RCC 7860 (cell line): ENCODE results near the gene FOXB1.

Experiments used
- DNase-seq: peaks from one replicate; pipeline ENCODE4 v3.0.0-alpha.2; 2015; ENCODE audit warnings: low spot score
- FAIRE-seq: peaks from 2 replicates; lab custom pipeline; 2012; peaks lifted over from hg19 to GRCh38; lab: Jason Lieb, UNC

Gene FOXB1

DNA sequence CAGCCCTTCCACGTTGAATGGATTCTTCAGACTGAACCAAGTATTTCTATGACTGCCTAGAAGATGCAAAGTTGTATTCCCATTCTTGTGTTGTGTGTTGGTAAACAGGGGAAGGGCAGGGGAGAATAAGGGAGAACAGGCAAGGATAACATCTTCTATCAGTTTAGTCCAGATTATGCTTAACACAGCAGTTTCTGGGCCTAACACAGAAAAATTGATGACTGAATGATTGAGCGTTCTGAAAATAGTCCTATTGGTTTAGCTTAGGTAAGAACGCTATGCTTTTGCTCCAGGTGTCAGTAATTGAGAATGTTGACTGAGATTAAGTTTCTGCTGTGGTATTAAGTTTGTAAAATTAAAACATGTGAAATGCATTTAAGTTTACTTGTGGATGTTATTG lies 8.6 kb downstream of the FOXB1 start:
- FAIRE-seq (no peak), DNase-seq (no peak)

DNA sequence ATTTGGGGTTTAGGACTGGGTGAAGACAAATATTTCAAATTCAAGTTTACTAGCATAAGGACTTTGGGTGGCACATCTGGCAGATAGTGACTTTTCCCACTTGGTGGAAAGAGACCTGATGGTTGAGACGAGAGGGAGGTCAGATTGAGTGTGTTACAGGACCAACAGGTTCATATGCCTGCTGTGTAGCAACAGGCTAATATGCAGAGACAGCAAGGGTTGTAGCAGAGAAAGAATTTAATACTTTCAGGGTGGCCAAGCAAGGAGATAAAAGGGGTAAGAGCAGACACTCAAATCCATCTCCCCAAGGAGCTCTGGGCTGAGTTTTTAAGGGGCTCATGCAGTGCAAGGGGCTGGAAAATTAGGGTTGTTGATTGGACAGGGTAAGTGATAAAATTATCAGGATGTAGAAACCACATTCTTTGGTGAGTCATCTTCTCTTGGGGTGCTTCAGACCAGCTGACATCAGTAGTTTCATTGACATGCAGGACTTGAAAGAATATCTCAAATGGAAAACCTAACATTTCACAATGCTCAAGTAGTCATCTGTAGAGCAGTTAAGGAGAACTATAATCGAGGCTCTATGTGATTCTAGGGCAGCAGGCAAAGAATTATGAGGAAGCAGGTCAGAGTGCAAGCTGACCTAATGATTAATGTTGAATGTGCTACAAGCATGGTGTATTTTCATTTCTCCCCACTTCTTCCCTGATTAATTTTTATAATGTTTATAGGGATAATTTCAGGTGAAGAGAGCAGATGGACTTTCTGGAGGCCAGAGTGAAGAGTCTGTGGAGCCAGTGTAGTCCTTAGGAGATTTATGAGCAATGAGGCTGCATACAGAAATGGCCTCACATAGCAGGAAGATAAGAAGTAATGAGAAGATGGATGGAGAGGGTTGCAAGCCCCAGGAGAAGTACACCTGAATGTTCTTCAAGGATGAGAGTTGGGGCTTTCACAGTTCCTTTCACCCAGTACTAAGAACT lies 13.7 kb downstream of the FOXB1 start:
- no peak for FAIRE-seq

DNA sequence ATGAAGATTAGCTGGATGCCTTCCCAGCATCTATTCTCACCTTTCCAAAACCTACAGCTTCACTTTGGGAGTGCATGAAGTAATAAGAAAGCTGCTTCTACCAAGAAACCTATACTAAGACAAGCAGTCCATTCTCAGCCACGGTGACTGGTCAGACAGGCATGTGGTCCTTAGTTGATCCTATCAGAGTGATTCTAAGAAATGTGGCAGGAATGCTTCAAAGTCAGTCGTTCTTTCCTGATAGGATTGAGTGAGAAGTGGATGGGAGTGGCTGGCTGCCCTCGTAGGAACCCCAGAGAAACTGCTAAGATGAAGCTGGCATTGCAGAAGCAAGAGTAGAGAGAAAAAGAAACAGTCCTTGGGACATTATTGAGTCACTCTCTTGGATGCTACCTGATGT lies 16.6 kb downstream of the FOXB1 start:
- FAIRE-seq = no peak
- no peak for DNase-seq

More for the DNA sequence above, 13.7 kb downstream of the FOXB1 start:
- DNase-seq = no peak

DNA sequence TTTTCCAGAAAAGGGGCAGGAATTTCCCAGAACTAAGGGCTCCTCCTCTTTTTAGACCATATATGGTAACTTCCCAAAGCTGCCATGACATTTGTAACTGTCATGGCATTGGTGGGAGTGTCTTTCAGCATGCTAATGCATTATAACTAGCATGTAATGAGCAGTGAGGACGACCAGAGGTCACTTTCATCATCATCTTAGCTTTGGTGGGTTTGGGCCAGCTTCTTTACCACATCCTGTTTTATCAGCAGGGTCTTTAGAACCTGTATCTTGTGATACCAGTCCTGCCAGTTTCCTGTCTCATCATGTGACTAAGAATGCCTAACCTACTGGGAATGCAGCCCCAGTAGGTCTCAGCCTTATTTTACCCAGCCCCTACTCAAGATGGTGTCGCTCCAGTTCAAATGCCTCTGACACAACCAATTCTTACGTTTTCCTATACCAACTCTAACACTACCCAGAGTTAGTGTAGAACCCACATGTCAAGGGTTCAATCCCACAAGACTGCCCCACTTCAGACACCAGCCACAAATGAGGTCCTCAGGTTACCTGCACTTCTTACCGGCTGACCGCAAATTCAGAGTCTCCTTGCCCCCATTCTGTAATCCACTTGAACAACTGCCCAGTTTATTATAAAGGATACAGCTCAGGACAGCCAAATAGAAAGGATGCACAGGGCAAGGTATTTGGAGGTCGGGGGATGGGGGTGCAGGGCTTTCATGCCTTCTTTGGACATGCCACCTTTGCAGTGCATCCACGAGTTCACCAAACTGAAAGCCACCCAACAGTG lies 17.7 kb downstream of the FOXB1 start:
- DNase-seq (no peak), FAIRE-seq (no peak)

DNA sequence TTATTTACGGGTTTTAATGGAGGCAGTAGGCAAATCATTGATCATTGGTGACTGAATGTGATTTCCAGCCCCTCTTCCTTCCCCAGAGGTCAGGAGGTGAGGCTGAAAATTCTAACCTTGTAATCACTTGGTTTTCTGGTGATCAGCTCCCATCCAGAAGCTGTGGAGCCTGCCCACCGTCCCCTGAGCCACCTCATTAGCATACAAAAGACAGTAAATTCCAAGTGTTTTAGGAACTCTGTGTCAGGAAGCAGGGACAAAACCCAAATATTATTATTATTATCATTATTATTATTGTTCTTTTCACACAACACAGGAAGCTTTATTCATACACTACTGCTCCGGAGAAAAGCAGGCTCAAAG lies 18.2 kb downstream of the FOXB1 start:
- FAIRE-seq = no peak
- no peak for DNase-seq

DNA sequence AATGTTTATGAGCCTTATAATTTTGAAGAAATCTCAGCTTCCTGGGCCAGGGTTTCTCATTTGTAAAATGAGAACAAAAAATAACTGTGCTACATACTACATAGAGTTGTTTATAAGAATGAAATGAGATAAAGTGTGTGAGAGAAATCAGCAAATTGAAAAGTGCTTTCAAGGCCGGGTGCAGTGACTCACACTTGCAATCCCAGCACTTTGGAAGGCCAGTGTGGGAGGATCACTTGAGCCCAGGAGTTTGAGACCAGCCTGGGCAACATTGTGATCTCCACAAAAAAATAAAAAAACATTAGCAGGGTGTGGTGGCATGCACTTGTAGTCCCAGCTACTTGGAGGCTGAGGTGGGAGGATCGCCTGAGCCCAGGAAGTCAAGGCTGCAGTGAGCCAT lies 22.4 kb downstream of the FOXB1 start:
- FAIRE-seq (no peak), DNase-seq (no peak)

DNA sequence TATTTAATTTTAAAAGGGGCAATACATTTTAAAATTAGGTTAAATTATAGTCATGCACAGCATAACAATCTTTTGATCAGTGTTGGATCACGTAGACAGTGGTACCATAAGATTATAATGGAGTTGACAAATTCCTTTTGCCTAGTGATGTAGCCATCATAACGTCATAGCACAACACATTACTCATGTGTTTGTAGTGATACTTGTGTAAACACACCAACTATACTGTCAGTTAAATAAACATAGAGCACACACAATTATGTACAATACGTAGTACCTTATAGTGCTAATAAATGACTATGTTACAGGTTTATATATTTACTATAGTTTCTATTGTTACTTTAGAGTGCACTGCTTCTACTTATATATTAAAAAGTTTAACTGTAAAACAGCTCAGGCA lies 31.2 kb downstream of the FOXB1 start:
- DNase-seq (no peak), FAIRE-seq (no peak)

DNA sequence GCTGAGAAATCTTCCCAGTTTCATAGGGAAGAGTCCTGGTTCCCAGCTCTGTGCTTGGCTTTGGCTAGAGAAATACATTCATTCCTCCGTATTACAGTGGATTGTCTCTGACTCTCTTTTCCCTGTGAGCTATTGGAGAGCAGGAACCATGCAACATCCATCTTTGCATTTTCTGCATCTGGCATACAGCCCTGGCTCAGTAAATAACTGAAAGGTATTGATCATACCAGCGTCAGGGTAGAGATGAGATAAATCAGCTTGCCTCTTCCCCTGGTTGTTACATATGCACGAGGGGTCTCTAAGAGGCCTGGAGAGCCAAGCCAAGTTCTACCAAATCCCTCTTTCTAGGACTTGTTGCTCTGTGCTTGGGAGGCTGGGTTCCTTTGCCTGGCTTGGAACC lies 35.2 kb downstream of the FOXB1 start:
- FAIRE-seq = no peak
- no peak for DNase-seq

DNA sequence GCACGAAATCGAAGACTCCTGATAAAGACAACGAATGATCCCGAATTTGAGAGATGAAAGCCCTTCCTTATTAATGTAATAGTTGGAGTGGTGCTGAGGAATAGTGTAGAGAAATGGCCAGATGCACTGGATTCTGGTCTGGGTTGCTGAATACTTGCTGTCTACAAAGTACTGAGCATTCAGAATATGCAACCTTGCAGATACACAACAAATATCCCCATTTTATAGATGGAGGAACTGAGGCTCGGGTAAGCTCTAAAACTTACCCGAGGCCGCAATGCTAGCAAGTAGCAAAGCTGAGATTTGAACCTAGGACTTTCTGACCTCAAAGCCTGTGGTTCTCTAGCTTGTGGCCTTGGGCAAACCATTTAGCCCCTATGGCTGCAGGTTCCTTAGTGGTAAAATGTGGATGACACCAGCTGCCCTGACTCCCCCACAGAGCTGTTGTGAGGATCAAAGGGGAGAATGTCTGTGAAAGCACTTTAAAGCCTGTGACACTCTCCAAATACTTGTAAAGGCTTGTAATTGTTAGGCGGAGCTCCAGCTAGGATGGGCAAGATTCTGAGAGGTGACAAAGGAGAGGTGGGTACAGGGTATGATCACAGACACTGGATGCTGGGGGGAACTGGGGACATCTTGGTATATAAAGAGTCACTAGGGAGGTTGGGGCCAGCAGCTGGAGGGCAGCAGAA lies 39.8 kb downstream of the FOXB1 start:
- FAIRE-seq (no peak), DNase-seq (no peak)

DNA sequence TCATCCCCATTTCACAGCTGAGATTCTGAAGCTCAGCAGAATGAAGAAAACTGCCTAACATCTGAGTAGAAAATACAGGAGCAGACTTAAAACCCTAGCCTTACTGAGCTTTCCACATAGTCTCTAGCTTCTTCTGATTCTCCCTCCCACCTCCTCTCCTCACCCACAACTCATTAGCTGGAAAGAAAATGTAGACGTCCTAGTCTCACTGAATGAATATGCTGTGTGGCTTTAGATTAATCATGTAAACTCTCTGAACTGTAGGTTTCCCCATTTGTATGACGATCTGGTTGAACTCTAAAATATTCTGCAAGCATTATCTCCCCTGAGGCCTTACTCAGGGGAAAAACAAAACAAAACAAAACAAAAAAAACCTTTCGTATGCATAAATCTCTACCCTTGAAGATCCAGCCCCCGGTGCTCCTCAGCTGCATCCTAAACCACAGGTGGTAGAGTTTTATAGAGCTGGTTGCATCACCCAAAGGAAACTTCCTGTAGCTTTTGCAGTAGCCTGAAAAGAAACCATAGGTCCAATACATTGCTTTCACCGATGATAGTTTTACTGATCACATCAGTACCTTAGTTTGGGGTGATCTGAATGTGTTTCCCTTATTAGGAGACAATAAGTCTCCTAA lies 40.6 kb downstream of the FOXB1 start:
- DNase-seq (no peak), FAIRE-seq (no peak)

DNA sequence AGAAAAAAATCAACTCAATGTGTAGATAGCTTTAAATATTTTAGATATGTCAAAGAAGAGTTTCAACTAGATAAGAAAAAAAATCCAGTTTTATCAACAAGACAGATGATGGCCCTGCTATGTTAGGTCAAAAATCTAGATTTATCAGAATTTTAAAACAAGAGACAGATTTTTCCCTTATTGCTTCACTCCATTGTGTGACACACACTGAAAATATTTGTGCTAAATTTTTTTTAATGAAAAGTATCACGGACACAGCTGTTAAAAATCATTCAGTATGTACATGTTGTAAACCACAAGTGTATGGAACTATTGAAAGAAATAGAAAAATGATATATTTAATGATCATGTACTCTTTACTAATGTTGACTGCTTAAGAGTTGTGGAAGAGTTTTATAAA lies 43.6 kb downstream of the FOXB1 start:
- FAIRE-seq (no peak), DNase-seq (no peak)

DNA sequence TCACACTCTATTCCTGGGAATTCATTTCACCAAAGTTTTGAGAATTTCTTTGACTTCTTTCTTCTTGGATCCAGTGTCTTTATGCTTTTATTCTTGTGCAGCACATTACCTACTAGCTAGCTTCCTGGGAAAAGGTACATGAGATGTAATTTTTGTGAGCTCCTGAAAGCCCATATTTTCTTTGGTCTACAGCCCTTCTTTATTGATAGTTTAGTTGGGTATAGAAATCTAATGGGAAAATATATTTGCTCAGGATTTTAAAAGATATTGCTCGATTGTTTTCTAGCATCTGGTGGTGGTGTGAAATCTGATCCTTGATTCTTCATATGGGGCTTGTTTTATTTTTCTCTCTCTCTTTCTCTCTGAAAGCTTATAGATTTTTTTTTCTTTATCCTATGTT lies 45.8 kb downstream of the FOXB1 start:
- no peak for DNase-seq
- no peak for FAIRE-seq

DNA sequence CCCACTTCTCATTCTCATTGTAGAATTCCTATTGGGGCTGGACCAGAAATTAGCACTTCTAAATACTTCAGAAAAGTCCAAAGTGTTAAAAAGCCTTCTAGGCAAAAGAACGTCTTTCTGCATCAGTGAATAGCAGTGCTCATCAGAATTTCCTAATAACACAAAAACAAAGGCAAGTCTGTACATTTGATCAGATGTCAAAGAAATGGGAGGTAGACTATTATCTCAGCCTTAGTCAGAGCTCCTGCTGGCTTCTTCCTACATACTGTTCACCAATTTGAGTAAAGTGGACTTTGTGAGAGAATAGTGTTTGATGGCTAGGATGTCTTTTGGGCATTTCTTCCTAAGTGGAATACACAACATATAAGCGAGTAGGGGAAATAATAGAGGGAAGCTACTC lies 48.7 kb downstream of the FOXB1 start:
- DNase-seq = no peak
- no peak for FAIRE-seq

DNA sequence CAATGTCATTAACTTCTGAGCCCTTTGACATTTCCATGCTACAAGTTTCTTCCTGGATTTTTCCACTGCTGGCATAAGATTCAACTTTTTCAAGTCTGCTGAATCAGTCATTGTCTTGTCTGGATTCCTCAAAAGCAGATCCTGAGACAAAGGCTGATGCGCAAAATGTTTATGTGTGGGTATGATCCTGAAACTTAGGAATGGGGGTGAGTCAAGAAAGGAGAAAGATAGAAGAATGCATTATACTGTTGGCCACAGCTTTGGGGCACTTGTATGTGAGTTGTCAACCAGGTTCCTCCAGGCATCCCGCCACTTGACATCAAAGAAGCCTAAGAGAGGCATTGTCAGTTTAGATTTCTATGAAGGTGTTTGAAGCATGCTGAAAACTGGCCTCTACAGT lies 50.4 kb downstream of the FOXB1 start:
- no peak for FAIRE-seq
- no peak for DNase-seq
